Body of pancreas (tissue), 4 donors: ENCODE data around the gene CMBL. TPM values are rescaled to one million over a fixed set of nuclear protein-coding genes. Genes with fewer than 3 reads are reported as not detected.

ENCODE experiments used
- ATAC-seq: fragments of 150-250 bp; one replicate; pipeline ENCODE4 v1.9.1; 2016
- DNase-seq, 4 donors: peaks; one replicate each; pipeline ENCODE4 v3.0.0-alpha.2; 2019
- H3K27ac ChIP-seq, 4 donors: fragments of 200-600 bp; sonication (generic); 1 replicate in 3 of 4; 2 replicates in 1 of 4; pipeline versions ENCODE4 v1.5.1 to v1.6.1; 2016 to 2019; ENCODE audit warnings: mild to moderate bottlenecking in 1 of 4, mixed read lengths in 1 of 4, moderate library complexity in 1 of 4
- H3K27me3 ChIP-seq, 2 donors: fragments of 200-600 bp; sonication (generic); one replicate each; pipeline ENCODE4 v1.6.0; 2016; ENCODE audit warnings: mild to moderate bottlenecking in 1 of 2
- H3K36me3 ChIP-seq, 2 donors: fragments of 200-600 bp; sonication (generic); replicated peaks in 1 of 2; 2 replicates each; pipeline ENCODE4 v1.5.1; 2016; ENCODE audit warnings: low read depth in 2 of 2; ENCODE audit not compliant: insufficient read depth in 1 of 2
- H3K4me1 ChIP-seq: fragments of 200-600 bp; sonication (generic); one replicate; pipeline ENCODE4 v1.6.0; 2016
- H3K4me3 ChIP-seq, 2 donors: fragments of 200-600 bp; sonication (generic); 1 replicate in 1 of 2; 2 replicates in 1 of 2; pipeline ENCODE4 v1.5.1; 2016 to 2019
- H3K9me3 ChIP-seq, 3 donors: fragments of 200-600 bp; sonication (generic); 1 replicate in 2 of 3; 2 replicates in 1 of 3; pipeline ENCODE4 v1.5.1; 2016
- CTCF ChIP-seq, 7 experiments: fragments of 450-650 bp in 4 of 7; fragments of 200-600 bp in 3 of 7; sonication (generic) in 3 of 7; IDR thresholded peaks; one replicate each; pipeline ENCODE4 v1.5.1; 2016 to 2019; ENCODE audit warnings: antibody characterized with exemption in 7 of 7
- POLR2A ChIP-seq, 3 donors: fragments of 450-650 bp; IDR thresholded peaks; one replicate each; pipeline ENCODE4 v1.6.1; 2016; ENCODE audit warnings: antibody characterized with exemption in 3 of 3, mild to moderate bottlenecking in 2 of 3
- WGBS, 2 donors: methylation state at CpG; one replicate each; pipeline ENCODE4 v1.1.5; 2017; 5-methylcytosine and 5-hydroxymethylcytosine counted together
- intact Hi-C: fragments of 100-400 bp; cut with DNase I; formaldehyde crosslinking; loops from one replicate; pipeline ENCODE4 v1.15.1; 2023
- total RNA-seq, 2 donors: library from RNA; depleted of rRNA; stranded (reverse); fragments of >200 nt; gene quantifications; one replicate each; pipeline ENCODE4 v1.1.0, GENCODE V29; 2016

Gene CMBL
- total RNA-seq, 2 donors from 2014 or later = 4.4 to 4.9 TPM

- TF ChIP-seq POLR2A (IDR thresholded peaks at IDR 0.05) = no peak
- TF ChIP-seq CTCF (IDR thresholded peaks at IDR 0.05) = no peak
- intact Hi-C loops = no loop called here
- ATAC-seq (no peak), DNase-seq (no peak)
- no peak overlapping the region for H3K27ac ChIP-seq
- peaks cover 44 to 60% of the 10 kb centered on the region in 2 donors for H3K36me3 ChIP-seq
- H3K9me3 ChIP-seq = no peaks in the 10 kb centered on the region
- H3K27me3 ChIP-seq = no peaks in the 10 kb centered on the region
- WGBS, 2 donors = 58 to 62% methylated on average over 18 of the region's 18 CpGs
- H3K4me1 ChIP-seq = no peaks in the 10 kb centered on the region
- H3K4me3 ChIP-seq = no peak overlapping the region
Measured at GRCh38 chr5:10262121-10262774, 45.5 kb downstream of the CMBL start.

GRCh38 chr5:10261065-10261464 lies 46.6 kb downstream of the CMBL start:
- no peaks in the 10 kb centered on the region for H3K9me3 ChIP-seq
- H3K27ac ChIP-seq = no peak overlapping the region
- ATAC-seq (no peak), DNase-seq (no peak)
- H3K36me3 ChIP-seq = peaks cover 49 to 67% of the 10 kb centered on the region in 2 donors
- no peaks in the 10 kb centered on the region for H3K4me1 ChIP-seq
- no peak overlapping the region for H3K4me3 ChIP-seq
- WGBS, 2 donors = 82 to 85% methylated on average over 9 of the region's 9 CpGs
- TF ChIP-seq CTCF (IDR thresholded peaks at IDR 0.05) (no peak), POLR2A (IDR thresholded peaks at IDR 0.05) (no peak)
- no peaks in the 10 kb centered on the region for H3K27me3 ChIP-seq
- intact Hi-C loops = no loop called here

- intact Hi-C loops = loop anchor here (10.0 kb wide), 1 partner anchor 125 kb away; no protein-coding TSS in a partner anchor
- Histone ChIP-seq H3K27me3 (no peaks in the 10 kb centered on the region), H3K4me1 (no peaks in the 10 kb centered on the region), H3K27ac (no peak overlapping the region), H3K4me3 (no peak overlapping the region), H3K9me3 (no peaks in the 10 kb centered on the region), H3K36me3 (peaks cover 53 to 70% of the 10 kb centered on the region in 2 donors)
- no peak for DNase-seq
- 80 to 95% methylated on average over 5 of the region's 5 CpGs for WGBS, 2 donors
- no peak for TF ChIP-seq POLR2A (IDR thresholded peaks at IDR 0.05)
- no peak for TF ChIP-seq CTCF (IDR thresholded peaks at IDR 0.05)
- ATAC-seq = no peak
Measured at GRCh38 chr5:10259899-10260298, 47.8 kb downstream of the CMBL start.

GRCh38 chr5:10257870-10258269 lies 49.8 kb downstream of the CMBL start:
- DNase-seq (no peak), ATAC-seq (no peak)
- TF ChIP-seq CTCF (IDR thresholded peaks at IDR 0.05) = no peak
- Histone ChIP-seq H3K4me1 (peaks cover 9% of the 10 kb centered on the region), H3K4me3 (no peak overlapping the region), H3K27ac (no peak overlapping the region), H3K27me3 (no peaks in the 10 kb centered on the region), H3K9me3 (no peaks in the 10 kb centered on the region), H3K36me3 (peaks cover 44 to 57% of the 10 kb centered on the region in 2 donors)
- WGBS, 2 donors = 53 to 64% methylated on average over 8 of the region's 8 CpGs
- intact Hi-C loops = loop anchor here (10.0 kb wide), 1 partner anchor 127 kb away; no protein-coding TSS in a partner anchor

GRCh38 chr5:10254686-10255085 lies 53.0 kb downstream of the CMBL start:
- Histone ChIP-seq H3K27me3 (no peaks in the 10 kb centered on the region), H3K36me3 (peaks cover 26 to 33% of the 10 kb centered on the region in 2 donors), H3K4me1 (peaks cover 24% of the 10 kb centered on the region), H3K9me3 (no peaks in the 10 kb centered on the region), H3K4me3 (no peak overlapping the region), H3K27ac (no peak overlapping the region)
- DNase-seq = no peak
- no peak for TF ChIP-seq CTCF (IDR thresholded peaks at IDR 0.05)
- no peak for TF ChIP-seq POLR2A (IDR thresholded peaks at IDR 0.05)
- intact Hi-C loops = loop anchor here (10.0 kb wide), 1 partner anchor 130 kb away; no protein-coding TSS in a partner anchor
- no peak for ATAC-seq
- WGBS, 2 donors = 37 to 38% methylated on average over 2 of the region's 2 CpGs
